ENCODE data around the gene SH3PXD2A. TPM values are rescaled to one million over a fixed set of nuclear protein-coding genes. Genes with fewer than 3 reads are reported as not detected.

The SH3PXD2A gene
- total RNA-seq, 1 experiment from 2014 or later: 4.5 TPM

- Mint-ChIP-seq H3K27me3 (ENCODE audit: low read depth) (no peaks in the 10 kb centered on the region; the same call in 1 of the 2 replicates), H3K4me1 (peaks cover 10 to 18% of the 10 kb centered on the region in 2 experiments), H3K27ac (no peak overlapping the region; a peak in 1 of 7 replicates), H3K9me3 (peaks cover 0 to 2% of the 10 kb centered on the region in 2 experiments; a peak in 1 of 5 replicates), H3K36me3 (ENCODE audit: insufficient read depth in 1 of 3, low read depth in 3 of 3) (no peaks in the 10 kb centered on the region), H3K4me3 (no peak overlapping the region)
- Histone ChIP-seq H2BK120ac (ENCODE audit: low read depth, low read length, poor library complexity, severe bottlenecking) (no peak overlapping the region), H3K23ac (ENCODE audit: insufficient read length, low read depth, low read length) (no peak overlapping the region), H2BK20ac (ENCODE audit: low read depth, low read length, poor library complexity, severe bottlenecking) (no peak overlapping the region), H2BK15ac (ENCODE audit: low read depth, low read length) (no peak overlapping the region), H3K56ac (ENCODE audit: insufficient read length, low read depth, low read length) (no peak overlapping the region), H4K91ac (ENCODE audit: insufficient read length, low read depth, low read length) (no peak overlapping the region), H3T11ph (ENCODE audit: low read length) (no peak overlapping the region), H2AK5ac (ENCODE audit: insufficient read length, low read length) (no peak overlapping the region), H3K4ac (ENCODE audit: low read depth, low read length) (no peak overlapping the region), H3K23me2 (ENCODE audit: insufficient read length, low read depth, low read length, poor library complexity, severe bottlenecking) (peaks cover 5% of the 10 kb centered on the region), H4K20me1 (ENCODE audit: control insufficient read depth, insufficient read depth, insufficient read length) (no peaks in the 10 kb centered on the region), H3K9me3 (ENCODE audit: control insufficient read depth, low read depth, low read length) (no peaks in the 10 kb centered on the region), H3K14ac (ENCODE audit: insufficient read depth, low read length) (no peak overlapping the region), H3K79me2 (ENCODE audit: insufficient read depth, low read length) (no peaks in the 10 kb centered on the region), H3K9ac (ENCODE audit: extremely low read depth, insufficient read length, low read length) (no peak overlapping the region), H3K4me1 (ENCODE audit: insufficient read depth, low read length) (no peaks in the 10 kb centered on the region), H4K5ac (ENCODE audit: insufficient read length, low read depth, low read length) (no peak overlapping the region), H3K79me1 (ENCODE audit: insufficient read depth, low read depth, low read length, poor library complexity, severe bottlenecking) (no peaks in the 10 kb centered on the region), H3K27me3 (ENCODE audit: insufficient read depth, low read length) (no peaks in the 10 kb centered on the region), H3K27ac (ENCODE audit: insufficient read length, low read depth, low read length) (no peak overlapping the region), H4K8ac (replicated peaks; ENCODE audit: insufficient read length, low read depth, low read length) (no peak overlapping the region), H2BK12ac (ENCODE audit: insufficient read length, low read depth, low read length) (no peak overlapping the region), H2AFZ (ENCODE audit: low read length) (no peak overlapping the region), H2BK5ac (ENCODE audit: insufficient read length, low read length) (no peak overlapping the region), H3K18ac (ENCODE audit: insufficient read length, low read depth, low read length) (no peak overlapping the region), H3K4me2 (ENCODE audit: insufficient read depth, insufficient read length, low read length) (no peak overlapping the region)
- WGBS (ENCODE audit: extremely low coverage, insufficient read length, low lambda C conversion rate): no CpG with 5 or more reads among the region's 12 CpGs
- no peak for TF ChIP-seq CTCF (conservative IDR thresholded peaks at IDR 0.05)
- no peak for DNase-seq
Observed at GRCh38 chr10:103776878-103777591, 78.3 kb downstream of the SH3PXD2A start.

All from H9 (cell line).